K562 (cell line): ENCODE data around the gene LYRM7. TPM values are rescaled to one million over a fixed set of nuclear protein-coding genes. Genes with fewer than 3 reads are reported as not detected.

Source experiments
- ATAC-seq: fragments of 200-7000 bp; cut with Tn5 transposase; 3 replicates; pipeline ENCODE4 v1.9.1; 2020; ENCODE audit warnings: moderate library complexity
- BruUV-seq: library from RNA; stranded (reverse); fragments of 400-500 nt; replicated peaks from 2 replicates; lab custom pipeline; 2021; lab: Mats Ljungman, UMichigan
- CTCF ChIA-PET: fragments of 300-600 bp; formaldehyde crosslinking; extraction: SDS; loops from one replicate; lab custom pipeline; 2021; ENCODE audit warnings: low intra/inter-chr PET ratio; lab: Yijun Ruan, JAX
- POLR2A ChIA-PET: fragments of 300-600, 350-650 bp; sonication (Branson Sonifier 250); formaldehyde crosslinking; extraction: SDS; loops from one replicate; lab custom pipeline; 2021; ENCODE audit warnings: antibody characterized with exemption, inconsistent platforms; lab: Yijun Ruan, JAX
- DNase-seq, 4 experiments: peaks; one replicate each; pipeline versions ENCODE4 v3.0.0 to v3.0.0-alpha.2; 2011 to 2018; ENCODE audit warnings: low spot score in 3 of 4, mixed read lengths in 3 of 4; ENCODE audit errors: extremely low read depth in 1 of 4
- FAIRE-seq: peaks from 2 replicates; lab custom pipeline; 2011; peaks lifted over from hg19 to GRCh38; lab: Jason Lieb, UNC
- H2AFZ ChIP-seq: 2 replicates; pipeline ENCODE4 v1.6.0; 2011; ENCODE audit warnings: low read depth, low read length, control low read depth, inconsistent platforms
- H3K27ac ChIP-seq: fragments of 200-600 bp; 3 replicates; pipeline ENCODE4 v1.8.0; 2011; ENCODE audit warnings: low read depth, mild to moderate bottlenecking, control low read depth, inconsistent platforms, low read length, moderate library complexity, mixed read lengths; ENCODE audit errors: extremely low read depth
- H3K27me3 ChIP-seq, 2 experiments: fragments of 300-600 bp in 1 of 2; 2 replicates in 1 of 2; 3 replicates in 1 of 2; pipeline versions ENCODE4 v1.6.0 to v1.8.0; 2011; ENCODE audit warnings: inconsistent platforms in 2 of 2, low read length in 2 of 2, mild to moderate bottlenecking in 1 of 2, mixed read lengths in 1 of 2, moderate library complexity in 1 of 2; ENCODE audit not compliant: control insufficient read depth in 2 of 2, insufficient read depth in 2 of 2
- H3K36me3 ChIP-seq: fragments of 300-600 bp; 3 replicates; pipeline ENCODE4 v1.8.0; 2011; ENCODE audit warnings: mild to moderate bottlenecking, low read length, inconsistent platforms; ENCODE audit not compliant: control insufficient read depth, insufficient read depth
- H3K4me1 ChIP-seq, 2 experiments: fragments of 200-600 bp in 1 of 2; replicated peaks in 1 of 2; 2 replicates in 1 of 2; 3 replicates in 1 of 2; pipeline versions ENCODE4 v1.5.1 to v1.8.0; 2011; ENCODE audit warnings: inconsistent platforms in 2 of 2, low read length in 2 of 2, mild to moderate bottlenecking in 1 of 2, mixed read lengths in 1 of 2, moderate library complexity in 1 of 2; ENCODE audit not compliant: control insufficient read depth in 2 of 2, insufficient read depth in 2 of 2
- H3K4me2 ChIP-seq: 2 replicates; pipeline ENCODE4 v1.6.1; 2011; ENCODE audit warnings: low read length, control low read depth, inconsistent platforms, mixed read lengths; ENCODE audit not compliant: insufficient read depth
- H3K4me3 ChIP-seq: fragments of 200-600 bp; sonication (generic), shearing (Covaris generic); 2 replicates; pipeline ENCODE4 v1.5.1; 2016; ENCODE audit warnings: control low read depth, inconsistent platforms
- H3K79me2 ChIP-seq: fragments of 200-600 bp; 3 replicates; pipeline ENCODE4 v1.8.0; 2011; ENCODE audit warnings: low read length, inconsistent platforms; ENCODE audit not compliant: control insufficient read depth, insufficient read depth
- H3K9ac ChIP-seq, 2 experiments: 2 replicates each; pipeline versions ENCODE4 v1.6.0 to v1.6.1; 2011; ENCODE audit warnings: low read depth in 2 of 2, low read length in 2 of 2, control low read depth in 1 of 2, inconsistent platforms in 1 of 2, mild to moderate bottlenecking in 1 of 2, mixed read lengths in 1 of 2; ENCODE audit not compliant: insufficient read depth in 1 of 2
- H3K9me1 ChIP-seq: one replicate; pipeline ENCODE4 v1.6.0; 2011; ENCODE audit warnings: inconsistent platforms, mild to moderate bottlenecking, low read length, moderate library complexity; ENCODE audit not compliant: control insufficient read depth, insufficient read depth
- H3K9me3 ChIP-seq: replicated peaks from 2 replicates; pipeline ENCODE4 v1.5.1; 2011; ENCODE audit warnings: low read depth, low read length, inconsistent platforms; ENCODE audit not compliant: control insufficient read depth, insufficient read depth
- H4K20me1 ChIP-seq: replicated peaks from 2 replicates; pipeline ENCODE4 v1.6.1; 2011; ENCODE audit warnings: low read length, inconsistent platforms, mixed read lengths; ENCODE audit not compliant: control insufficient read depth, insufficient read depth
- NFRKB ChIP-seq: fragments of 450-650 bp; IDR thresholded peaks from 2 replicates; pipeline ENCODE4 v1.6.1; 2016; ENCODE audit warnings: low read depth
- NKRF ChIP-seq: fragments of 450-650 bp; IDR thresholded peaks from 2 replicates; pipeline ENCODE4 v1.6.1; 2016; ENCODE audit warnings: borderline replicate concordance
- POLR2B ChIP-seq: fragments of 450-650 bp; IDR thresholded peaks from 2 replicates; pipeline ENCODE4 v1.6.1; 2018; ENCODE audit warnings: low read depth; ENCODE audit not compliant: partially characterized antibody
- RBBP5 ChIP-seq: fragments of 200-600 bp; sonication (generic); IDR thresholded peaks from 2 replicates; pipeline ENCODE4 v1.6.1; 2012; ENCODE audit warnings: borderline replicate concordance, mild to moderate bottlenecking, low read length, control low read depth, inconsistent platforms; ENCODE audit not compliant: insufficient read depth, poor library complexity, severe bottlenecking
- SFPQ ChIP-seq: fragments of 200-400 bp; formaldehyde crosslinking; IDR thresholded peaks from 2 replicates; pipeline ENCODE4 v1.6.1; 2017; ENCODE audit warnings: mild to moderate bottlenecking, low read depth, low read length, moderate library complexity
- TOE1 ChIP-seq, 2 experiments: fragments of 450-650 bp in 1 of 2; sonication (generic) in 1 of 2; formaldehyde crosslinking in 1 of 2; IDR thresholded peaks; 2 replicates each; pipeline versions ENCODE4 v1.7.1 to v1.8.0; 2016 to 2022; ENCODE audit warnings: borderline replicate concordance in 2 of 2, mild to moderate bottlenecking in 2 of 2, antibody characterized with exemption in 1 of 2, inconsistent platforms in 1 of 2, low read depth in 1 of 2, missing genetic modification reagents in 1 of 2, moderate library complexity in 1 of 2
- ZBTB43 ChIP-seq: sonication (generic); formaldehyde crosslinking; IDR thresholded peaks from 2 replicates; pipeline ENCODE4 v1.8.0; 2023; ENCODE audit warnings: mild to moderate bottlenecking, missing genetic modification reagents
- ZNF75A ChIP-seq: fragments of 450-650 bp; formaldehyde crosslinking; IDR thresholded peaks from 2 replicates; pipeline ENCODE4 v1.4.0; 2020; ENCODE audit warnings: mild to moderate bottlenecking
- WGBS: fragments of 100-300 bp; shearing (Covaris generic); methylation state at CpG from one replicate; pipeline ENCODE4 v1.1.6; 2016; ENCODE audit warnings: low coverage, mixed read lengths; ENCODE audit not compliant: insufficient coverage; ENCODE audit errors: missing lambda C conversion rate; 5-methylcytosine and 5-hydroxymethylcytosine counted together
- in situ Hi-C: fragments of 300-500 bp; cut with MboI; formaldehyde crosslinking; loops from 4 replicates; pipeline ENCODE4 v1.15.0; 2018; ENCODE audit warnings: inconsistent platforms, mixed read lengths
- intact Hi-C: fragments of 100-400 bp; cut with micrococcal nuclease; formaldehyde crosslinking; loops from 2 replicates; pipeline ENCODE4 v1.14.2; 2022
- polyA plus RNA-seq, 8 experiments: library from polyadenylated mRNA; depleted of rRNA in 4 of 8; stranded (reverse) in 5 of 8; unstranded in 3 of 8; fragments of >200 nt; fragmentation: Nextera tagmentation in 2 of 8; fragmentation: Illumina TruSeq in 1 of 8; extraction: Ambion mirVana in 2 of 8; extraction: Trizol in 1 of 8; gene quantifications; 2 replicates each; pipeline versions ENCODE4 v1.2.1 to v1.2.3, GENCODE V29; 2011 to 2014; ENCODE audit warnings: inconsistent platforms in 1 of 8, missing spikeins in 1 of 8
- total RNA-seq, 7 experiments: library from RNA; depleted of rRNA in 6 of 7; stranded (reverse); fragments of >200 nt in 6 of 7; fragmentation: Illumina TruSeq in 2 of 7; extraction: Trizol in 2 of 7; gene quantifications; 2 replicates each; pipeline versions ENCODE4 v1.2.1 to v1.2.3, GENCODE V29; 2011 to 2021; ENCODE audit warnings: low replicate concordance in 1 of 7

Gene LYRM7
- total and polyA plus RNA-seq, 9 of the 15 experiments (the other 6 are each of a cell fraction or from before 2014, with no cell fraction given) = 16.2 to 70.1 (median 33.3) TPM

- no peak for TF ChIP-seq SFPQ
- no peak for TF ChIP-seq POLR2B
- TF ChIP-seq ZNF75A (CRISPR knock-in tag) = no peak
- TF ChIP-seq, all 486 proteins: peak for 153
Measured at GRCh38 chr5:131164191-131165118, 6.3 kb upstream of the LYRM7 start (continued).

GRCh38 chr5:131165119-131165727 is 5.5 kb upstream of the LYRM7 start, which contains the start of gene HINT1:
HINT1 (minus strand) TSS chr5:131165256; CDS start chr5:131165205, 51 bp downstream.
- Histone ChIP-seq H4K20me1 (no peaks in the 10 kb centered on the region), H3K36me3 (peaks cover 32% of the 10 kb centered on the region), H3K27ac (peak within 1 kb of the TSS; percentile 97), H3K79me2 (peaks cover 51% of the 10 kb centered on the region), H2AFZ (peak within 1 kb of the TSS; percentile 99), H3K9me3 (no peaks in the 10 kb centered on the region), H3K27me3 (no peaks in the 10 kb centered on the region), H3K9me1 (no peaks in the 10 kb centered on the region), H3K9ac (peak within 1 kb of the TSS; percentile 91 to 99), H3K4me2 (peak within 1 kb of the TSS; percentile 96), H3K4me1 (peaks cover 21 to 25% of the 10 kb centered on the region in 2 experiments), H3K4me3 (peak within 1 kb of the TSS; percentile 82)
- ChIA-PET CTCF (interaction anchor here (0.8 kb wide), 1 partner anchor 252 kb away, joined by 7 read pairs; no protein-coding TSS in a partner anchor), POLR2A (interaction anchor here (0.6 to 1.4 kb wide), 5 partner anchors 9 to 1332 kb away, joined by 3 to 6 read pairs (median 3); no protein-coding TSS in a partner anchor)
- BruUV-seq = no TSS peak
- intact Hi-C loops (no loop called here), in situ Hi-C loops (loop anchor here (5.0 kb wide), 1 partner anchor 217 kb away; no protein-coding TSS in a partner anchor)
- under 1% methylated on average over 31 of the region's 33 CpGs for WGBS
- peak; percentile 94 to 97 (median 96) for DNase-seq
- FAIRE-seq = peak; percentile 85
- peak; percentile 88 for ATAC-seq
- TF ChIP-seq NKRF (0 out of 2 replicates have a peak, but pooled peaks have one; percentile 7), RBBP5 (peak; percentile 41), NFRKB (0 out of 2 replicates have a peak, but pooled peaks have one; percentile 3), TOE1 (IDR thresholded peaks at IDR 0.05; ENCODE audit: borderline replicate concordance) (no peak), TOE1 (CRISPR knock-in tag; IDR thresholded peaks at IDR 0.05; ENCODE audit: borderline replicate concordance, low read depth) (no peak; the same call in 1 of the 2 replicates), ZBTB43 (CRISPR knock-in tag) (0 out of 2 replicates have a peak, but pooled peaks have one; percentile 23)
